Pons (tissue), 1 donor: ENCODE measurements around the gene FAM72D.
"Not testable (repeated sequence)": the region's sequence is repeated elsewhere in the genome, so short reads cannot be mapped to it uniquely, and the experiment has no call there.

ENCODE experiments used
- DNase-seq: peaks from one replicate; pipeline ENCODE4 v3.0.0-alpha.2; 2016; ENCODE audit warnings: low spot score

The FAM72D gene

GRCh38 chr1:145082483-145083255 is 13.1 kb upstream of the FAM72D start:
- DNase-seq, result not testable (repeated sequence)

- DNase-seq, result not testable (repeated sequence)
Measured at GRCh38 chr1:145093517-145094149, 2.1 kb upstream of the FAM72D start.

- not testable (repeated sequence) for DNase-seq
Measured at GRCh38 chr1:145094655-145095211, 1.0 kb upstream of the FAM72D start.

GRCh38 chr1:145101725-145102124 is 6.0 kb downstream of the FAM72D start:
- DNase-seq, result not testable (repeated sequence)

GRCh38 chr1:145103294-145103693 is 7.5 kb downstream of the FAM72D start:
- not testable (repeated sequence) for DNase-seq

GRCh38 chr1:145111674-145112073 is 15.9 kb downstream of the FAM72D start:
- DNase-seq, result not testable (repeated sequence)

GRCh38 chr1:145112703-145113102 is 16.9 kb downstream of the FAM72D start:
- not testable (repeated sequence) for DNase-seq

- DNase-seq, result not testable (repeated sequence)
Measured at GRCh38 chr1:145114560-145115057, 18.8 kb downstream of the FAM72D start.

GRCh38 chr1:145115587-145116493 is 20.1 kb downstream of the FAM72D start:
- not testable (repeated sequence) for DNase-seq

- DNase-seq, result not testable (repeated sequence)
Measured at GRCh38 chr1:145119842-145120241, 24.1 kb downstream of the FAM72D start.

GRCh38 chr1:145122344-145123061 is 26.7 kb downstream of the FAM72D start:
- not testable (repeated sequence) for DNase-seq

GRCh38 chr1:145123062-145123395 is 27.3 kb downstream of the FAM72D start:
- not testable (repeated sequence) for DNase-seq

- DNase-seq, result not testable (repeated sequence)
Measured at GRCh38 chr1:145123992-145124641, 28.3 kb downstream of the FAM72D start.

GRCh38 chr1:145125112-145125511 is 29.3 kb downstream of the FAM72D start:
- not testable (repeated sequence) for DNase-seq

- not testable (repeated sequence) for DNase-seq
Measured at GRCh38 chr1:145127144-145127543, 31.4 kb downstream of the FAM72D start.

- peak; percentile 0 for DNase-seq
Measured at GRCh38 chr1:145128697-145129469, 33.1 kb downstream of the FAM72D start.

- DNase-seq, result not testable (repeated sequence)
Measured at GRCh38 chr1:145134476-145134875, 38.7 kb downstream of the FAM72D start.

- DNase-seq, result not testable (repeated sequence)
Measured at GRCh38 chr1:145140549-145140948, 44.8 kb downstream of the FAM72D start.

- DNase-seq, result not testable (repeated sequence)
Measured at GRCh38 chr1:145144264-145144913, 48.6 kb downstream of the FAM72D start.
